Measurements from ENCODE around the gene TFF2.

- TF ChIP-seq, protein P1, sequence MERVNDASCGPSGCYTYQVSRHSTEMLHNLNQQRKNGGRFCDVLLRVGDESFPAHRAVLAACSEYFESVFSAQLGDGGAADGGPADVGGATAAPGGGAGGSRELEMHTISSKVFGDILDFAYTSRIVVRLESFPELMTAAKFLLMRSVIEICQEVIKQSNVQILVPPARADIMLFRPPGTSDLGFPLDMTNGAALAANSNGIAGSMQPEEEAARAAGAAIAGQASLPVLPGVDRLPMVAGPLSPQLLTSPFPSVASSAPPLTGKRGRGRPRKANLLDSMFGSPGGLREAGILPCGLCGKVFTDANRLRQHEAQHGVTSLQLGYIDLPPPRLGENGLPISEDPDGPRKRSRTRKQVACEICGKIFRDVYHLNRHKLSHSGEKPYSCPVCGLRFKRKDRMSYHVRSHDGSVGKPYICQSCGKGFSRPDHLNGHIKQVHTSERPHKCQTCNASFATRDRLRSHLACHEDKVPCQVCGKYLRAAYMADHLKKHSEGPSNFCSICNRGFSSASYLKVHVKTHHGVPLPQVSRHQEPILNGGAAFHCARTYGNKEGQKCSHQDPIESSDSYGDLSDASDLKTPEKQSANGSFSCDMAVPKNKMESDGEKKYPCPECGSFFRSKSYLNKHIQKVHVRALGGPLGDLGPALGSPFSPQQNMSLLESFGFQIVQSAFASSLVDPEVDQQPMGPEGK (CRISPR knock-in tag; IDR thresholded peaks at IDR 0.05; ENCODE audit: borderline replicate concordance), result no peak
- TF ChIP-seq ZFP30 (CRISPR knock-in tag; IDR thresholded peaks at IDR 0.05), result no peak
- no peak for TF ChIP-seq RARB (CRISPR knock-in tag; IDR thresholded peaks at IDR 0.05)
- no peak for TF ChIP-seq ZC3H10 (CRISPR knock-in tag; IDR thresholded peaks at IDR 0.05)
- no peak for TF ChIP-seq ZFP3 (CRISPR knock-in tag; IDR thresholded peaks at IDR 0.05)
- TF ChIP-seq, protein P2, sequence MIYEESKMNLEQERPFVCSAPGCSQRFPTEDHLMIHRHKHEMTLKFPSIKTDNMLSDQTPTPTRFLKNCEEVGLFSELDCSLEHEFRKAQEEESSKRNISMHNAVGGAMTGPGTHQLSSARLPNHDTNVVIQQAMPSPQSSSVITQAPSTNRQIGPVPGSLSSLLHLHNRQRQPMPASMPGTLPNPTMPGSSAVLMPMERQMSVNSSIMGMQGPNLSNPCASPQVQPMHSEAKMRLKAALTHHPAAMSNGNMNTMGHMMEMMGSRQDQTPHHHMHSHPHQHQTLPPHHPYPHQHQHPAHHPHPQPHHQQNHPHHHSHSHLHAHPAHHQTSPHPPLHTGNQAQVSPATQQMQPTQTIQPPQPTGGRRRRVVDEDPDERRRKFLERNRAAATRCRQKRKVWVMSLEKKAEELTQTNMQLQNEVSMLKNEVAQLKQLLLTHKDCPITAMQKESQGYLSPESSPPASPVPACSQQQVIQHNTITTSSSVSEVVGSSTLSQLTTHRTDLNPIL (CRISPR knock-in tag; IDR thresholded peaks at IDR 0.05; ENCODE audit: low read depth), result no peak
- TF ChIP-seq ESRRG (CRISPR knock-in tag; IDR thresholded peaks at IDR 0.05), result no peak
- no peak for TF ChIP-seq OSR1 (CRISPR knock-in tag; IDR thresholded peaks at IDR 0.05)
- no peak for TF ChIP-seq POU6F1 (CRISPR knock-in tag; IDR thresholded peaks at IDR 0.05; ENCODE audit: borderline replicate concordance, low read depth)
- TF ChIP-seq ZNF70 (CRISPR knock-in tag; IDR thresholded peaks at IDR 0.05), result no peak
- TF ChIP-seq ZNF8 (CRISPR knock-in tag; IDR thresholded peaks at IDR 0.05), result no peak
- no peak for TF ChIP-seq ZNF565 (CRISPR knock-in tag; conservative IDR thresholded peaks at IDR 0.05; ENCODE audit: low read depth)
- no peak for TF ChIP-seq PPARA (CRISPR knock-in tag; IDR thresholded peaks at IDR 0.05; ENCODE audit: borderline replicate concordance)
- no peak for TF ChIP-seq TCF4 (CRISPR knock-in tag; IDR thresholded peaks at IDR 0.05; ENCODE audit: borderline replicate concordance)
Measured at GRCh38 chr21:42302794-42303193, 48.0 kb downstream of the TFF2 start.

All from SK-N-SH treated with all-trans-retinoic acid at 6 μM for 48 hours (cell line).